Pancreas (tissue), 10 donors: ENCODE measurements around the gene PKP3. TPM values are rescaled to one million over a fixed set of nuclear protein-coding genes. Genes with fewer than 3 reads are reported as not detected.
A peak's percentile ranks its signal among the peaks of the same experiment; 100 is the strongest.

ENCODE experiments used
- ATAC-seq, 4 donors: fragments of 200-7000 bp; cut with Tn5 transposase; one replicate each; pipeline versions ENCODE4 v1.8.0 to v1.9.1; 2020; ENCODE audit warnings: mild to moderate bottlenecking in 4 of 4, moderate library complexity in 4 of 4
- DNase-seq, 6 donors: peaks; one replicate each; pipeline ENCODE4 v3.0.0-alpha.2; 2020
- FAIRE-seq: peaks from 2 replicates; lab custom pipeline; 2012; peaks lifted over from hg19 to GRCh38; lab: Jason Lieb, UNC
- H3K27ac ChIP-seq, 4 donors: fragments of 200-600 bp; sonication (generic); 1 replicate in 3 of 4; 2 replicates in 1 of 4; pipeline versions ENCODE4 v1.5.0 to v1.8.0; 2020
- H3K27me3 ChIP-seq, 4 donors: fragments of 200-600 bp; one replicate each; pipeline ENCODE4 v1.8.0; 2021
- H3K36me3 ChIP-seq, 3 donors: fragments of 200-600 bp; sonication (generic) in 1 of 3; one replicate each; pipeline versions ENCODE4 v1.5.0 to v1.8.0; 2020 to 2021
- H3K4me1 ChIP-seq, 3 donors: fragments of 200-600 bp; one replicate each; pipeline ENCODE4 v1.8.0; 2021
- H3K4me3 ChIP-seq, 4 donors: fragments of 200-600 bp; sonication (generic) in 2 of 4; one replicate each; pipeline versions ENCODE4 v1.5.0 to v1.8.0; 2020 to 2021
- H3K9me3 ChIP-seq, 4 donors: fragments of 200-600 bp; one replicate each; pipeline ENCODE4 v1.8.0; 2021
- WGBS, 2 donors: extraction: QIAGEN DNeasy Blood & Tissue Kit; methylation state at CpG; one replicate each; pipeline ENCODE4 v1.1.7; 2013; 5-methylcytosine and 5-hydroxymethylcytosine counted together
- intact Hi-C, 3 donors: fragments of 100-400 bp; cut with DNase I; formaldehyde crosslinking; loops; one replicate each; pipeline versions ENCODE4 v1.11.1 to v1.14.2; 2022
- polyA plus RNA-seq, 2 donors: library from polyadenylated mRNA; stranded (reverse); fragments of 200-250 nt; gene quantifications; one replicate each; pipeline ENCODE4 v1.2.3, GENCODE V29; 2013
- total RNA-seq, 6 donors: library from RNA; stranded (reverse); fragmentation: NEBNext Ultra II Directional in 4 of 6; extraction: Animal tissue kit (Norgen Biotek cat#: 25700) in 4 of 6; gene quantifications; one replicate each; pipeline versions ENCODE4 v1.2.1 to v1.2.4, GENCODE V29; 2021 to 2023
- TF ChIP-seq, protein P1 (sequence below), 4 donors: fragments of 200-600 bp; sonication (generic) in 3 of 4; IDR thresholded peaks; one replicate each; pipeline versions ENCODE4 v1.5.0 to v1.8.0; 2021; ENCODE audit warnings: antibody characterized with exemption in 4 of 4
- donor health status: healthy with polysubstance abuse.
- donor health status: DM: no; HTN: no; CAD: no; lungs with moderate emphysema.
- donor health status: DM: no; HTN: no; CAD: no.
- donor health status: control.
- donor health status: control.
- donor health status: Bipolar disorder and iron deficiency.
- donor health status: DM: yes; HTN: yes; CAD: no.
- donor health status: DM: no; HTN: no; CAD: no.
- donor health status: DM: no; HTN: no; CAD: no.
- donor health status: DM: yes; HTN: yes; CAD: no.

PKP3 gene
- total and polyA plus RNA-seq, 8 donors = 23.4 to 50.5 (median 30.5) TPM

GRCh38 chr11:414318-414857 is 20.4 kb downstream of the PKP3 start:
- H3K27me3 ChIP-seq = no peaks in the 10 kb centered on the region
- peak overlapping the region in 1 of 4 donors; percentile 18 for H3K4me3 ChIP-seq
- 78 to 84% methylated on average over 9 of the region's 9 CpGs for WGBS, 2 donors
- intact Hi-C loops = no loop called here
- no peak for FAIRE-seq
- H3K36me3 ChIP-seq = no peaks in the 10 kb centered on the region
- H3K27ac ChIP-seq = no peak overlapping the region
- peaks cover 0 to 10% (median 0%) of the 10 kb centered on the region in 3 donors for H3K4me1 ChIP-seq
- DNase-seq = peak in 3 of 6 donors; percentile 5 to 51 (median 10)
- ATAC-seq = no peak
- TF ChIP-seq, protein P1, sequence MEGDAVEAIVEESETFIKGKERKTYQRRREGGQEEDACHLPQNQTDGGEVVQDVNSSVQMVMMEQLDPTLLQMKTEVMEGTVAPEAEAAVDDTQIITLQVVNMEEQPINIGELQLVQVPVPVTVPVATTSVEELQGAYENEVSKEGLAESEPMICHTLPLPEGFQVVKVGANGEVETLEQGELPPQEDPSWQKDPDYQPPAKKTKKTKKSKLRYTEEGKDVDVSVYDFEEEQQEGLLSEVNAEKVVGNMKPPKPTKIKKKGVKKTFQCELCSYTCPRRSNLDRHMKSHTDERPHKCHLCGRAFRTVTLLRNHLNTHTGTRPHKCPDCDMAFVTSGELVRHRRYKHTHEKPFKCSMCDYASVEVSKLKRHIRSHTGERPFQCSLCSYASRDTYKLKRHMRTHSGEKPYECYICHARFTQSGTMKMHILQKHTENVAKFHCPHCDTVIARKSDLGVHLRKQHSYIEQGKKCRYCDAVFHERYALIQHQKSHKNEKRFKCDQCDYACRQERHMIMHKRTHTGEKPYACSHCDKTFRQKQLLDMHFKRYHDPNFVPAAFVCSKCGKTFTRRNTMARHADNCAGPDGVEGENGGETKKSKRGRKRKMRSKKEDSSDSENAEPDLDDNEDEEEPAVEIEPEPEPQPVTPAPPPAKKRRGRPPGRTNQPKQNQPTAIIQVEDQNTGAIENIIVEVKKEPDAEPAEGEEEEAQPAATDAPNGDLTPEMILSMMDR (IDR thresholded peaks at IDR 0.05) = no peak
- no peaks in the 10 kb centered on the region for H3K9me3 ChIP-seq

DNA sequence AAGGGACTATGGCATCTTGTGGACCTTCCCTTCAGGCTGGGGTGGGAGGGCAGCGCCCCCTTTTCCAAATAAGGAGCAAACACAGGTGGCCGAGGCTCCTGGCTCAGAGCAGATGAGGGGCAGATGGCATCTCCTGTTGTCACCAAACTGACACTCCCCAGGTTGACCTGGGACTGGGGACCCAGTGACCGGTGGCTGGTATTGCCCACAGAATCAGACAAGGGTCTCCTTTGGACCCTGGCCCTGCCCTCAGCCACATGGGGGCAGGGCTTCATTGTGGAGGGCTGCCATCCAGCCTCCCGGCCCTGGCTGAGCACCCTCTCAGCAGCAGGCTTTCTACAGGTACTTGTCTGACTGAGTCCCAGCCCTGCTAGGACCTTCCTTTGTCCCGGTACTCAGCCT is 21.6 kb downstream of the PKP3 start:
- H3K27me3 ChIP-seq = no peaks in the 10 kb centered on the region
- FAIRE-seq (no peak), DNase-seq (peak in 3 of 6 donors; percentile 7 to 53 (median 25)), ATAC-seq (no peak)
- peak overlapping the region in 2 of 4 donors; percentile 67 to 86 for H3K4me3 ChIP-seq
- H3K9me3 ChIP-seq = no peaks in the 10 kb centered on the region
- no peaks in the 10 kb centered on the region for H3K36me3 ChIP-seq
- intact Hi-C loops = no loop called here
- 62 to 73% methylated on average over 5 of the region's 5 CpGs for WGBS, 2 donors
- H3K27ac ChIP-seq = no peak overlapping the region
- peaks cover 0 to 10% (median 0%) of the 10 kb centered on the region in 3 donors for H3K4me1 ChIP-seq
- TF ChIP-seq, protein P1 (IDR thresholded peaks at IDR 0.05) = no peak

DNA sequence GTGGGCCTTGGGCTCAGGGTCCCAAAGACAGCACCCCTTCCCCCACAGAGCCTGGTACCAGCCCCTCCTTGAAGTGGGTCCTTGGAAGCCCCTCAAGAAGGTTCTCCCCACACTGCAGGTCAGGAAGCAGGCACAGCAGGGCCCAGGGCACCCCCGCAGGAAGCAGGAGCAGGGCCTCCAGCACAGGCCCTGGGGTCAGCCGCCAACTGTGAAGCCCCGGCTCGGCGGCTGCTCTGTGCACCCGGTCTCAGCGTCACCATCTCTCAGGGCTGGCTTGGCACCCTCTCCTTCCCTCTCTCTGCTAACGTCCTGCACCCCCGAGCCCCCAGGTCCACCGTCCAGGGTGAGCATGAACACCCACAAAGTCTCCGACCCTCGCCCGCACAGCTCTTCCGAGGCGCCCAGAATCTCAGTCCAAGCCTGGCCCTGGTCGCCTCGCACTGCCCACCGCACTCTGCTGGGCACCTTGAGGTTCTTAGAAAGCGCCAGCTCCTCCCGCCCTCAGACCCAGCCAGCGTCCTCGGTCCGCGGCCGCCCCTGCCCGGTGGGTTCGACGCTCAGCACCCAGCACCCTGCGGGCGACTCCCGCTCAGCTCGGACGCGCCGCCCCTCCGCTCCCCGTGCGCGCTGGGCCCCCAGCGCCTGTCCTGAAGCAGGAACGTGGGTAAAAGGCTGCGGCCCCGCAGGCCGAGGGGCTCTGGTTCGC is 22.2 kb downstream of the PKP3 start:
- Histone ChIP-seq H3K4me3 (peak overlapping the region; percentile 48 to 86 (median 74)), H3K36me3 (no peaks in the 10 kb centered on the region), H3K4me1 (peaks cover 0 to 10% (median 0%) of the 10 kb centered on the region in 3 donors), H3K27ac (peak overlapping the region; percentile 54 to 77 (median 64)), H3K27me3 (no peaks in the 10 kb centered on the region), H3K9me3 (no peaks in the 10 kb centered on the region)
- 6 to 8% methylated on average over 45 of the region's 45 CpGs for WGBS, 2 donors
- intact Hi-C loops = no loop called here
- DNase-seq (peak in 5 of 6 donors; percentile 6 to 80 (median 35)), ATAC-seq (peak; percentile 1 to 28 (median 14)), FAIRE-seq (no peak)
- TF ChIP-seq, protein P1 (IDR thresholded peaks at IDR 0.05) = no peak

- WGBS, 2 donors = 0 to 1% methylated on average over 73 to 97 of the region's 97 CpGs
- FAIRE-seq (no peak), ATAC-seq (peak; percentile 91 to 93 (median 92)), DNase-seq (peak; percentile 80 to 91 (median 84))
- Histone ChIP-seq H3K36me3 (no peaks in the 10 kb centered on the region), H3K27ac (peak overlapping the region; percentile 54 to 77 (median 64)), H3K4me1 (peaks cover 0 to 10% (median 0%) of the 10 kb centered on the region in 3 donors), H3K9me3 (no peaks in the 10 kb centered on the region), H3K27me3 (no peaks in the 10 kb centered on the region), H3K4me3 (peak overlapping the region; percentile 48 to 86 (median 74))
- TF ChIP-seq, protein P1 (IDR thresholded peaks at IDR 0.05) = no peak
- intact Hi-C loops = no loop called here
Observed at GRCh38 chr11:416757-417621, 23.0 kb downstream of the PKP3 start.
